ENCODE data around the gene TCEAL3.
"Not testable (repeated sequence)": the region's sequence is repeated elsewhere in the genome, so short reads cannot be mapped to it uniquely, and the experiment has no call there.

The TCEAL3 gene

DNA sequence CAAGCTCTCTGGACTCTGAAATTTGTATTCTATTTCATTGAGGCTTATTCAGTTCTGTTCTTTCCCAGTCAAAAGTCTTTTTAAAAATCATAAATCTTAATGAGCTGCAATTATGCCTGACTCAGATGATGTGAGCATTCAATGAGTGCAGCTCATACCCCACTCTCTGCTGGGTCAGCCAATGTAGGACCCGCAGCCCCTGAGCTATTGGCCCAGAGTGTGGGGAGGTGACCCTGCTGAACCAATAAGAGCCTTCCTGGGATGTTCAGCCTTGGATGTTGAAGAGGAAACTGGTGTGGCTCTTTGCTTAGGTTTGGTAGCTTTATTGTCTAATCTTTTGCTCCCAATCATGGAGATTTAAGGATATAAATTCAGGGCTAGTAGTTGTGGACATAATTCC lies 34.6 kb upstream of the TCEAL3 start:
- no peak for DNase-seq (ENCODE audit: low read depth, low spot score)
- Histone ChIP-seq H3K27me3 (ENCODE audit: insufficient read depth, insufficient read length) (no peaks in the 10 kb centered on the region), H3K9me3 (ENCODE audit: insufficient read depth, low read length) (no peaks in the 10 kb centered on the region), H3K4me1 (ENCODE audit: insufficient read depth, insufficient read length) (no peaks in the 10 kb centered on the region), H3K9ac (ENCODE audit: insufficient read length, low read depth) (no peak overlapping the region), H3K36me3 (ENCODE audit: insufficient read depth, insufficient read length, low read length) (no peaks in the 10 kb centered on the region), H3K4me3 (ENCODE audit: insufficient read length, low read depth) (no peak overlapping the region)
- no peak for TF ChIP-seq YY1 (IDR thresholded peaks at IDR 0.05; ENCODE audit: insufficient read depth, insufficient read length)
- no peak for TF ChIP-seq ZNF274 (IDR thresholded peaks at IDR 0.05; ENCODE audit: low read depth, low read length)
- TF ChIP-seq SUZ12 (IDR thresholded peaks at IDR 0.05; ENCODE audit: extremely low read depth, insufficient read depth, insufficient read length): no peak

DNA sequence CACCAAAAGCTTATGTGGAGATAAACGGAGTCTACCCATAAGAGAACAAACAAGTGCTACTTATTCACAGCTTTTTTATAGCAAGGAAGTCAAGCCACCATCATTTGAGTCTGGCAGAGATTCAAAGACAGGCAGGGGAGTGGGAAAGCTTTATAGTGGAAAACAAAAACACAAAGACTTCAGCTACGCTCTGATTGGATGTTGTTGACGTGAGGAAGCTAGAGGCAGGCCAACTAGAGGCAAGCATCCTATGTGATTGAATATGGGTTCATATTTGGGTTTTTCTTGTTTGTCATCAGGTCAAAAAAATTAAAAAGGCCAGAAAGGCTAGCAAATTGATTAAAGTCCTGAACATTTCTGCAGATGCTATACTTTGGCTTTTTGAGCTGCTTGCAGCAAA lies 23.2 kb upstream of the TCEAL3 start:
- Histone ChIP-seq H3K4me3 (ENCODE audit: insufficient read length, low read depth) (no peak overlapping the region), H3K27me3 (ENCODE audit: insufficient read depth, insufficient read length) (no peaks in the 10 kb centered on the region), H3K9ac (ENCODE audit: insufficient read length, low read depth) (no peak overlapping the region), H3K4me1 (ENCODE audit: insufficient read depth, insufficient read length) (no peaks in the 10 kb centered on the region), H3K36me3 (ENCODE audit: insufficient read depth, insufficient read length, low read length) (peaks cover 19% of the 10 kb centered on the region), H3K9me3 (ENCODE audit: insufficient read depth, low read length) (no peaks in the 10 kb centered on the region)
- no peak for TF ChIP-seq SUZ12 (IDR thresholded peaks at IDR 0.05; ENCODE audit: extremely low read depth, insufficient read depth, insufficient read length)
- DNase-seq (ENCODE audit: low read depth, low spot score): no peak

DNA sequence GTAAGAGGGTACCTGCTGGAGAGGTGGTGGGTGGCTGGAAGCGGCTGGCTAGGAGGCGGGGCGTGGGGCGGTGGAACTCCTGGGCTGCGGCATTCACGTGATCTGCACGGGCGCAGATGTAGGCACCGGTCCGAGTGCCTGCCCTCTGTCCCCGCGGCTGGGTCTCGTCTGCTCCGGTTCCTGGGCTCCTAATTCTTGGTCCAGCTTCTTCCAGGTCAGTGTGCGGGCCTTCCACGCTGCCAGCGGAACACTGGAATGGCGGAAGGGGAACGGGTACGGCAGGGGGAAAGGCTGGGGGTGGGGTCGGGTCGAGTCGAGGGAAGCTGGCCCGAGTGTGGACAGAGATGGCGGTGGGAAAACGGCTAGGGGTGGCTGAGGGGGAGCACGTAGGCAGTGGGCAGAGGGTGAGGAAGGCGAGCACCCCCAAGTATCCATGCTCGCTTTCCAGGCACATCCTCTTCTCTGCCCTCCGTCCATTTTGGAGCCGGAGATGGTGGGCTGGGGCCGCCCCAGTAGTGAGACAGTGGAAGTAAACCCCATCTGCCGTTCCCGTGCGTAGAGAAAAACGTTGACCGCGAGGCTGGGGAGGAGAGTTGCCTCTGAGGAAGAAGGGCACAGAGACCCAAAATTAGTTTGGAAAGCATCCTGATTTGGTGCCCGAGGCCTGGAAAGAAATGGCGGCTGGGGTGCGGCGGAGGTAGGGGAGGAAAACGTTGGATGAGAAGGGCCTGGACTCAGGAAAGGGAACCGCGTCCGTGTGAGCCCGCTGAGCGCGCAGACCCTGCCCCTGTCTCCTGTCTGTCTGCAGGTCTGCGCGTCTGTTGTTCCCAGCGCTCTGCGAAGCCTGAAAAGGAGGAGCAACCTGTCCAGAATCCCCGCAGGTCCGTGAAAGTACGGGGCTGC lies 22.1 kb upstream of the TCEAL3 start, which contains the start of gene TCEAL4:
Gene TCEAL4 (plus strand): TSS at position 105 of the 903 bp plus-strand sequence. CDS start 1,161 bp downstream, outside the sequence.
- TF ChIP-seq ZNF274 (IDR thresholded peaks at IDR 0.05; ENCODE audit: low read depth, low read length) (no peak), YY1 (IDR thresholded peaks at IDR 0.05; ENCODE audit: insufficient read depth, insufficient read length) (no peak), SUZ12 (IDR thresholded peaks at IDR 0.05; ENCODE audit: extremely low read depth, insufficient read depth, insufficient read length) (no peak)
- peak; percentile 15 for DNase-seq (ENCODE audit: low read depth, low spot score)
- Histone ChIP-seq H3K27me3 (ENCODE audit: insufficient read depth, insufficient read length) (no peaks in the 10 kb centered on the region), H3K9me3 (ENCODE audit: insufficient read depth, low read length) (no peaks in the 10 kb centered on the region), H3K9ac (ENCODE audit: insufficient read length, low read depth) (peak within 1 kb of the TSS; percentile 84), H3K4me3 (ENCODE audit: insufficient read length, low read depth) (peak within 1 kb of the TSS; percentile 87), H3K36me3 (ENCODE audit: insufficient read depth, insufficient read length, low read length) (peaks cover 19% of the 10 kb centered on the region), H3K4me1 (ENCODE audit: insufficient read depth, insufficient read length) (no peaks in the 10 kb centered on the region)

DNA sequence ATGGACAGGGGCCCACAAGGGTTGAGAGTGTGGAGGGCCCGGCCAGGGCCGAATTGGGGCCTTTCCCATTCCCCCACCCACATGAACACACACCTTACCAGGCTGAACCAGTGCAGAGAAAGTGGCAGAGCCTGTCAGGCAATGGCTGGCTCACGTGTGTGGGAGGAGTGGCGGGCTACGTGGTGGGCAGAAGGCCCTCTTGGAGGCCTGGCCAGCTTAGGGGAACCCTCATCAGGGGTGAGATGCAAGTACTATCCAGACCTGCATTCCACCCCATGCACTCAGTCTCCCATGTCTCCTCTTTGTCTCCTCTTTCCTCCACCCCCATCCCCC lies 21.5 kb upstream of the TCEAL3 start:
- peak overlapping the region; percentile 87 for H3K4me3 ChIP-seq (ENCODE audit: insufficient read length, low read depth)
- no peak for DNase-seq (ENCODE audit: low read depth, low spot score)
- peak overlapping the region; percentile 84 for H3K9ac ChIP-seq (ENCODE audit: insufficient read length, low read depth)
- H3K4me1 ChIP-seq (ENCODE audit: insufficient read depth, insufficient read length): no peaks in the 10 kb centered on the region
- TF ChIP-seq ZNF274 (IDR thresholded peaks at IDR 0.05; ENCODE audit: low read depth, low read length) (no peak), YY1 (IDR thresholded peaks at IDR 0.05; ENCODE audit: insufficient read depth, insufficient read length) (no peak), SUZ12 (IDR thresholded peaks at IDR 0.05; ENCODE audit: extremely low read depth, insufficient read depth, insufficient read length) (no peak)
- peaks cover 19% of the 10 kb centered on the region for H3K36me3 ChIP-seq (ENCODE audit: insufficient read depth, insufficient read length, low read length)
- no peaks in the 10 kb centered on the region for H3K27me3 ChIP-seq (ENCODE audit: insufficient read depth, insufficient read length)
- H3K9me3 ChIP-seq (ENCODE audit: insufficient read depth, low read length): no peaks in the 10 kb centered on the region

DNA sequence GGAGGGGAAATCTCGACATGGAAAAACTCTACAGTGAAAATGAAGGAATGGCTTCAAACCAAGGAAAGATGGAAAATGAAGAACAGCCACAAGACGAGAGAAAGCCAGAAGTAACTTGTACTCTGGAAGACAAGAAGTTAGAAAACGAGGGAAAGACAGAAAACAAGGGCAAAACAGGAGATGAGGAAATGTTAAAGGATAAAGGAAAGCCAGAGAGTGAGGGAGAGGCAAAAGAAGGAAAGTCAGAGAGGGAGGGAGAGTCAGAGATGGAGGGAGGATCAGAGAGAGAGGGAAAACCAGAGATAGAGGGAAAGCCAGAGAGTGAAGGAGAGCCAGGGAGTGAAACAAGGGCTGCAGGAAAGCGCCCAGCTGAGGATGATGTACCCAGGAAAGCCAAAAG lies 21.1 kb upstream of the TCEAL3 start:
- Histone ChIP-seq H3K4me1 (ENCODE audit: insufficient read depth, insufficient read length) (no peaks in the 10 kb centered on the region), H3K36me3 (ENCODE audit: insufficient read depth, insufficient read length, low read length) (peaks cover 19% of the 10 kb centered on the region), H3K4me3 (ENCODE audit: insufficient read length, low read depth) (peak overlapping the region; percentile 87), H3K27me3 (ENCODE audit: insufficient read depth, insufficient read length) (no peaks in the 10 kb centered on the region), H3K9me3 (ENCODE audit: insufficient read depth, low read length) (no peaks in the 10 kb centered on the region), H3K9ac (ENCODE audit: insufficient read length, low read depth) (no peak overlapping the region)
- DNase-seq (ENCODE audit: low read depth, low spot score): no peak
- TF ChIP-seq ZNF274 (IDR thresholded peaks at IDR 0.05; ENCODE audit: low read depth, low read length) (no peak), YY1 (IDR thresholded peaks at IDR 0.05; ENCODE audit: insufficient read depth, insufficient read length) (no peak), SUZ12 (IDR thresholded peaks at IDR 0.05; ENCODE audit: extremely low read depth, insufficient read depth, insufficient read length) (no peak)

DNA sequence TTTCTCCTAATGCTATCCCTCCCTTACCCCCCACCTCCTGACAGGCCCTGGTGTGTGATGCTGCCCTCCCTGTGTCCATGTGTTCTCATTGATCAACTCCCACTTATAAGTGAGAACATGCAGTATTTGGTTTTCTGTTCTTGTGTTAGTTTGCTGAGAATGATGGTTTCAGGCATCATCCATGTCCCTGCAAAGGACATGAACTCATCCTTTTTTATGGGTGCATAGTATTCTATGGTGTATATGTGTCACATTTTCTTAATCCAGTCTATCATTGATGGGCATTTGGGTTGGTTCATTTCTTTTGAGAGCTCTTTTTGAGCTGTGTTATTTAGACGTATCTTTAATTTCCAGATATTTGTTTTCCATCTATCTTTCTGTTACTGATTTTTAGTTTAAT lies 15.5 kb upstream of the TCEAL3 start:
- not testable (repeated sequence) for DNase-seq (ENCODE audit: low read depth, low spot score); H3K9ac ChIP-seq (ENCODE audit: insufficient read length, low read depth); H3K27me3 ChIP-seq (ENCODE audit: insufficient read depth, insufficient read length); H3K4me1 ChIP-seq (ENCODE audit: insufficient read depth, insufficient read length); H3K4me3 ChIP-seq (ENCODE audit: insufficient read length, low read depth)
- H3K36me3 ChIP-seq (ENCODE audit: insufficient read depth, insufficient read length, low read length): peaks cover 17% of the 10 kb centered on the region
- H3K9me3 ChIP-seq (ENCODE audit: insufficient read depth, low read length): peaks cover 14% of the 10 kb centered on the region

DNA sequence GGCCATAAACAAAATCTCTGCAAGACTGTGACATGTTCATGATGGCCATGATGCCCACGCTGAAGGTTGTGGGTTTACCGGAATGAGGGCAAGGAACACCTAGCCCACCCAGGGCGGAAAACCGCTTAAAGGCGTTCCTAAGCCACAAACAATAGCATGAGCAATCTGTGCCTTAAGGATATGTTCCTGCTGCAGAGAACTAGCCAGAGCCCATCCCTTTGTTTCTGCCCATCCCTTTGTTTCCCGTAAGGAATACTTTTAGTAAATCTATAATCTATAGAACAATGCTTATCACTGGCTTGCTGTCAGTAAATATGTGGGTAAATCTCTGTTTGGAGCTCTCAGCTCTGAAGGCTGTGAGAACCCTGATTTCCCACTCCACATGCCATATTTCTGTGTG lies 12.6 kb upstream of the TCEAL3 start:
- H3K9me3 ChIP-seq (ENCODE audit: insufficient read depth, low read length): peaks cover 14% of the 10 kb centered on the region
- H3K36me3 ChIP-seq (ENCODE audit: insufficient read depth, insufficient read length, low read length); H3K4me3 ChIP-seq (ENCODE audit: insufficient read length, low read depth); H3K27me3 ChIP-seq (ENCODE audit: insufficient read depth, insufficient read length); H3K4me1 ChIP-seq (ENCODE audit: insufficient read depth, insufficient read length); H3K9ac ChIP-seq (ENCODE audit: insufficient read length, low read depth); DNase-seq (ENCODE audit: low read depth, low spot score): not testable (repeated sequence)
